Ovary (tissue), 9 donors: ENCODE results near the gene USP49. TPM values are rescaled to one million over a fixed set of nuclear protein-coding genes. Genes with fewer than 3 reads are reported as not detected.

Experiments used
- DNase-seq, 5 donors: peaks; one replicate each; pipeline ENCODE4 v3.0.0-alpha.2; 2019 to 2020
- H3K27ac ChIP-seq, 2 donors: fragments of 200-600 bp; one replicate each; pipeline versions ENCODE4 v1.5.1 to v1.8.0; 2019 to 2022
- H3K27me3 ChIP-seq: fragments of 200-600 bp; one replicate; pipeline ENCODE4 v1.8.0; 2022
- H3K36me3 ChIP-seq: fragments of 200-600 bp; sonication (generic); one replicate; pipeline ENCODE4 v1.5.1; 2019
- H3K4me1 ChIP-seq: one replicate; pipeline ENCODE4 v1.8.1; 2013; ENCODE audit warnings: mild to moderate bottlenecking, moderate library complexity; ENCODE audit not compliant: insufficient read depth
- H3K4me3 ChIP-seq: fragments of 200-600 bp; sonication (generic); one replicate; pipeline ENCODE4 v1.5.1; 2017
- H3K9me3 ChIP-seq, 2 donors: fragments of 200-600 bp in 1 of 2; sonication (generic) in 1 of 2; one replicate each; pipeline versions ENCODE4 v1.5.1 to v1.8.1; 2013 to 2019; ENCODE audit warnings: mild to moderate bottlenecking in 1 of 2, moderate library complexity in 1 of 2
- CTCF ChIP-seq, 3 donors: fragments of 450-650 bp in 2 of 3; fragments of 200-600 bp in 1 of 3; IDR thresholded peaks; one replicate each; pipeline versions ENCODE4 v1.5.1 to v1.8.0; 2016 to 2022; ENCODE audit warnings: antibody characterized with exemption in 3 of 3, mild to moderate bottlenecking in 1 of 3
- EP300 ChIP-seq: sonication (generic); formaldehyde crosslinking; IDR thresholded peaks from one replicate; pipeline ENCODE4 v1.6.1; 2017; ENCODE audit warnings: antibody characterized with exemption
- POLR2A ChIP-seq: fragments of 450-650 bp; IDR thresholded peaks from one replicate; pipeline ENCODE4 v1.6.1; 2017; ENCODE audit warnings: antibody characterized with exemption, mild to moderate bottlenecking, moderate library complexity
- WGBS, 3 donors: extraction: QIAGEN DNeasy Blood & Tissue Kit in 1 of 3; methylation state at CpG; one replicate each; pipeline versions ENCODE4 v1.1.5 to v1.1.7; 2013 to 2017; 5-methylcytosine and 5-hydroxymethylcytosine counted together
- intact Hi-C, 4 donors: fragments of 100-400 bp; cut with DNase I; formaldehyde crosslinking; loops; one replicate each; pipeline versions ENCODE4 v1.11.0 to v1.15.1; 2022 to 2023
- polyA plus RNA-seq, 2 donors: library from polyadenylated mRNA; stranded (reverse); fragments of 200-250 nt in 1 of 2; fragments of 350-450 nt in 1 of 2; fragmentation: Illumina TruSeq in 1 of 2; extraction: RNeasy Lipid Tissue Mini Kit (QIAGEN cat#74804) in 1 of 2; gene quantifications; one replicate each; pipeline ENCODE4 v1.2.3, GENCODE V29; 2013 to 2014
- small RNA-seq: library from RNA; depleted of rRNA; stranded (forward); fragments of <200 nt; gene quantifications from one replicate; pipeline ENCODE3, GENCODE V24; 2016
- total RNA-seq, 7 donors: library from RNA; depleted of rRNA in 2 of 7; stranded (reverse); fragments of >200 nt in 2 of 7; fragmentation: NEBNext Ultra II Directional in 3 of 7; extraction: Animal tissue kit (Norgen Biotek cat#: 25700) in 3 of 7; gene quantifications; one replicate each; pipeline versions ENCODE4 v1.1.0 to v1.2.4, GENCODE V29; 2016 to 2023
- donor health status: DM: no; HTN: no; CAD: no; lungs with moderate emphysema.
- donor health status: DM: no; HTN: no; CAD: no.
- donor health status: Bipolar disorder and iron deficiency.
- donor health status: DM: yes; HTN: yes; CAD: no.
- donor health status: DM: no; HTN: no; CAD: no.
- donor health status: DM: yes; HTN: yes; CAD: no.

USP49 gene
- total and polyA plus RNA-seq, 9 donors = 2.0 to 5.1 (median 3.1) TPM

- TF ChIP-seq CTCF (IDR thresholded peaks at IDR 0.05) (no peak), EP300 (no peak)
- no peak for DNase-seq
- intact Hi-C loops = no loop called here
- 81 to 82% (median 82%) methylated on average over 20 of the region's 20 CpGs for WGBS, 3 donors
- no peaks in the 10 kb centered on the region for H3K27me3 ChIP-seq
- no peaks in the 10 kb centered on the region for H3K4me1 ChIP-seq
- H3K27ac ChIP-seq = no peak overlapping the region
- H3K4me3 ChIP-seq = no peak overlapping the region
- no peaks in the 10 kb centered on the region for H3K36me3 ChIP-seq
- H3K9me3 ChIP-seq = no peaks in the 10 kb centered on the region
Observed at GRCh38 chr6:41741625-41742490, 153.3 kb downstream of the USP49 start.

GRCh38 chr6:41740366-41741162, 154.6 kb downstream of the USP49 start:
- intact Hi-C loops = no loop called here
- DNase-seq = no peak
- H3K36me3 ChIP-seq = no peaks in the 10 kb centered on the region
- H3K4me1 ChIP-seq = no peaks in the 10 kb centered on the region
- WGBS, 3 donors = 78 to 84% (median 81%) methylated on average over 13 of the region's 13 CpGs
- TF ChIP-seq POLR2A (no peak), EP300 (no peak), CTCF (IDR thresholded peaks at IDR 0.05) (no peak)
- no peak overlapping the region for H3K4me3 ChIP-seq
- no peaks in the 10 kb centered on the region for H3K9me3 ChIP-seq
- no peaks in the 10 kb centered on the region for H3K27me3 ChIP-seq
- H3K27ac ChIP-seq = no peak overlapping the region

Small RNAs within 50 kb of the gene (small RNA-seq; reads per million reads assigned to genes)
- gene AL365205.2 (not detected), gene AL365205.3 (not detected), gene RF00019 (not detected), gene RF00393 (not detected)

Other genes starting within 250 kb of the USP49 start
- gene TFEB, start 159.8 kb downstream of the USP49 start, total RNA-seq = 10 to 100 TPM in 4 of 7 donors, 1 to 10 TPM in 3; 7.3 to 14.9 (median 10.3) TPM
- gene TFEB, start 159.8 kb downstream of the USP49 start, polyA plus RNA-seq = 1 to 10 TPM; 2.8 to 6.9 TPM
- under 1 TPM in 2 of 7 donors, not detected in 5; 0.53 to 0.94 TPM for gene PGC, start 148.0 kb downstream of the USP49 start, total RNA-seq
- gene PGC, start 148.0 kb downstream of the USP49 start, polyA plus RNA-seq = under 1 TPM in 1 of 2 donors, not detected in 1; 0.81 TPM
- 1 to 10 TPM; 2.6 to 8.4 (median 6.2) TPM for gene FRS3, start 115.5 kb downstream of the USP49 start, total RNA-seq
- 1 to 10 TPM in 1 of 2 donors, under 1 TPM in 1; 1.00 to 6.8 TPM for gene FRS3, start 115.5 kb downstream of the USP49 start, polyA plus RNA-seq
- gene PRICKLE4, start 114.6 kb downstream of the USP49 start, total RNA-seq = 1 to 10 TPM; 1.6 to 7.3 (median 3.7) TPM
- 1 to 10 TPM; 1.5 to 3.0 TPM for gene PRICKLE4, start 114.6 kb downstream of the USP49 start, polyA plus RNA-seq
- 100 to 1,000 TPM; 105 to 167 (median 144) TPM for gene TOMM6, start 107.7 kb downstream of the USP49 start, total RNA-seq
- gene TOMM6, start 107.7 kb downstream of the USP49 start, polyA plus RNA-seq = 100 to 1,000 TPM; 210 to 244 TPM
- gene MED20, start 25.8 kb upstream of the USP49 start, total RNA-seq = 10 to 100 TPM in 5 of 7 donors, 1 to 10 TPM in 2; 8.4 to 20.0 (median 13.1) TPM
- 10 to 100 TPM in 1 of 2 donors, 1 to 10 TPM in 1; 7.2 to 15.1 TPM for gene MED20, start 25.8 kb upstream of the USP49 start, polyA plus RNA-seq
- 10 to 100 TPM in 5 of 7 donors, 1 to 10 TPM in 2; 4.8 to 29.2 (median 14.8) TPM for gene BYSL, start 26.1 kb upstream of the USP49 start, total RNA-seq
- 1 to 10 TPM; 8.5 TPM for gene BYSL, start 26.1 kb upstream of the USP49 start, polyA plus RNA-seq
- 100 to 1,000 TPM in 1 of 7 donors, 10 to 100 TPM in 6; 22.7 to 217 (median 58.4) TPM for gene CCND3, start 46.4 kb upstream of the USP49 start, total RNA-seq
- gene CCND3, start 46.4 kb upstream of the USP49 start, polyA plus RNA-seq = 10 to 100 TPM; 23.9 to 52.8 TPM
- gene TAF8, start 155.1 kb upstream of the USP49 start, total RNA-seq = 10 to 100 TPM in 6 of 7 donors, 1 to 10 TPM in 1; 9.8 to 21.3 (median 18.4) TPM
- 1 to 10 TPM; 9.2 to 9.6 TPM for gene TAF8, start 155.1 kb upstream of the USP49 start, polyA plus RNA-seq
- gene C6orf132, start 247.2 kb upstream of the USP49 start, total RNA-seq = 10 to 100 TPM in 1 of 7 donors, 1 to 10 TPM in 3, under 1 TPM in 3; 0.05 to 14.1 (median 1.1) TPM
- gene C6orf132, start 247.2 kb upstream of the USP49 start, polyA plus RNA-seq = 1 to 10 TPM in 1 of 2 donors, under 1 TPM in 1; 0.34 to 3.0 TPM